ENCODE measurements around the gene ZNF185. TPM values are rescaled to one million over a fixed set of nuclear protein-coding genes. Genes with fewer than 3 reads are reported as not detected.

ZNF185 gene
- total RNA-seq (2022) (4.2 and 5.9 TPM in 2 replicates), Bru-seq, nascent RNA (percentile 38 among the genes with signal in this experiment), BruChase-seq, experiment 1, labeled RNA remaining after a 2-hour chase (percentile 35 among the genes with signal in this experiment), BruChase-seq, experiment 2, labeled RNA remaining after a 6-hour chase (percentile 43 among the genes with signal in this experiment)
- long read RNA-seq, partial matches to known transcripts, result 0 of 4 reads
- long read RNA-seq, other reads (novel, unspliced or antisense), result 4 of 4 reads

DNA sequence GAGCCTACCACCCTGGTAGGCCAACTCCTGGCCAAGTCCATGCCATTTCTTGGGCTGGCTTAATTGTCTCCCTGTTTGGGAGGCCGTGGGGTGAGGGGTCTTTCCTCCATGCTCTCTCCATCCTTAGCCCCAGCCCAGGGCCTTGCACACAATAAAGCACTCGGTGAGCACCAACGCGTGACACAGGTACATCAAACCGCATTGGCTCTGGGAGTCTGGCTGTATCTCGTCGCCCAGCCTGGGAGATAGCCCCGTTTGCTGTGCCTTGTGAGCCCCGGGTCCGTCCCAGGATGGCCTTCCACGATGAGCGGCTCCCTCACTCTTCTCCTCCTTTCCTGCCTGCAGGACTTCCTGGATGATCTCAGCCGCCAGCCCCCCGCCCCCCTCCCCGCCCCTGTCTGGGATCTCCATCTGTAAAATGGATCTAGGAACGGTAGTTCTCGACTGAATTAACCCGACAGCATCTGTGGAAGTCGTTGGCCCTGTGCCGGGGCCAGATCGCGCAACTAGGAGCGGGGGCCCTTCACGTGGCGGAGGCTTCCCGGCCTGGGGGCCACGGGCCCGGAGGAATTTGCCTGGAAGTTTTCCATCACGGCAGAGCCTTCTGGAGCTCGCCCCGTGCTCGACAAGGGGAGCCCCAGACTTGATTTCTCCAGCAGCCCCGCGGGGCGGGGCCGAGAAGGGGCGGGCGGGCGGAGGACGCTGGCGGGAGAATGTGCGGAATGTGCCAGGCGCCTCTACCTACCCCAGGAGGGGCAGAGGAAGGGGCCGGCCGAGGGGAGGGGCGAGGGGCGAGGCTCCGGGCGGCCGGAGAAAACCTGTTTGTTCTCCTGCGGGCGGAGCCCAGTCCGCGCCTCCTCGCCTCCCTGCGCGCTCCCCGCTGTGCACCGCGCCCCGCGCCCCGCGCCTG, at the start of gene ZNF185:
Gene ZNF185 (plus strand): TSS at position 846 of the 910 bp plus-strand sequence. CDS start 16,423 bp downstream, outside the sequence.
- H3K36me3 Mint-ChIP-seq (ENCODE audit: insufficient read depth, unreplicated experiment), result no peaks in the 10 kb centered on the region
- no TSS peak for BruUV-seq (replicated peaks)
- CTCF ChIA-PET, result no interaction called here
- TF ChIP-seq, protein P1, sequence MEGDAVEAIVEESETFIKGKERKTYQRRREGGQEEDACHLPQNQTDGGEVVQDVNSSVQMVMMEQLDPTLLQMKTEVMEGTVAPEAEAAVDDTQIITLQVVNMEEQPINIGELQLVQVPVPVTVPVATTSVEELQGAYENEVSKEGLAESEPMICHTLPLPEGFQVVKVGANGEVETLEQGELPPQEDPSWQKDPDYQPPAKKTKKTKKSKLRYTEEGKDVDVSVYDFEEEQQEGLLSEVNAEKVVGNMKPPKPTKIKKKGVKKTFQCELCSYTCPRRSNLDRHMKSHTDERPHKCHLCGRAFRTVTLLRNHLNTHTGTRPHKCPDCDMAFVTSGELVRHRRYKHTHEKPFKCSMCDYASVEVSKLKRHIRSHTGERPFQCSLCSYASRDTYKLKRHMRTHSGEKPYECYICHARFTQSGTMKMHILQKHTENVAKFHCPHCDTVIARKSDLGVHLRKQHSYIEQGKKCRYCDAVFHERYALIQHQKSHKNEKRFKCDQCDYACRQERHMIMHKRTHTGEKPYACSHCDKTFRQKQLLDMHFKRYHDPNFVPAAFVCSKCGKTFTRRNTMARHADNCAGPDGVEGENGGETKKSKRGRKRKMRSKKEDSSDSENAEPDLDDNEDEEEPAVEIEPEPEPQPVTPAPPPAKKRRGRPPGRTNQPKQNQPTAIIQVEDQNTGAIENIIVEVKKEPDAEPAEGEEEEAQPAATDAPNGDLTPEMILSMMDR (IDR thresholded peaks at IDR 0.05; ENCODE audit: insufficient read depth in 1 of 2, low read depth in 1 of 2, low read length in 1 of 2, severe bottlenecking in 1 of 2, unreplicated experiment in 1 of 2), result no peak
- intact Hi-C loops (cut with micrococcal nuclease; ENCODE audit: unreplicated experiment), result no loop called here
- Histone ChIP-seq H3K9me3 (no peaks in the 10 kb centered on the region), H3K4me3 (ENCODE audit: low read depth, low read length) (peak within 1 kb of the TSS; percentile 36), H3K36me3 (ENCODE audit: control insufficient read depth, insufficient read depth, low read length) (no peaks in the 10 kb centered on the region), H3K4me1 (peaks cover 9% of the 10 kb centered on the region), H3K27me3 (replicated peaks; ENCODE audit: control insufficient read depth, insufficient read depth, low read length) (no peaks in the 10 kb centered on the region)
- peak within 1 kb of the TSS; percentile 51 for H3K4me3 Mint-ChIP-seq (ENCODE audit: unreplicated experiment)
- H3K9me3 Mint-ChIP-seq (ENCODE audit: unreplicated experiment), result no peaks in the 10 kb centered on the region
- DNase-seq, result peak; percentile 77 to 80
- POLR2A ChIA-PET, result no interaction called here
- H3K4me1 Mint-ChIP-seq (ENCODE audit: low read depth, unreplicated experiment), result peaks cover 12% of the 10 kb centered on the region
- H3K27me3 Mint-ChIP-seq (ENCODE audit: insufficient read depth, unreplicated experiment), result no peaks in the 10 kb centered on the region
- H3K27ac Mint-ChIP-seq (ENCODE audit: unreplicated experiment), result peak within 1 kb of the TSS; percentile 82

DNA sequence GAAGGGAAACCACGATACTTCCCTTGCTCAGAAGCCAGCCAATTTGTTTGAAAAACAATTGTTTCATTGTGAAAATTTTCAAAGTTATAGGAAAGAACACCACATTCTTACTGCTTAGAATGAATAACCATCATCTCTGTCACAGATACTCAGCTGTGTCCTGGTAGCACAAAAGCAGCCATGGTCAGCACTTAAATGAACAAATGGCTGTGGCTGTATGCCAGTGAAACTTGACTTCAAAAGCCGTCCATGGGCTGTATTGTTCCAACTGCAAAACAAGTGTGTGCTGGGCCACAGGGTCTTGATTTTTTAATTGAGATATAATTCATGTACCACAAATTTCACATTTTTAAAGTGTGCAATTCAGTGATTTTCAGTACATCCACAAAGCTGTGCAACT, 47.4 kb upstream of the ZNF185 start:
- Mint-ChIP-seq H3K27ac (ENCODE audit: unreplicated experiment) (no peak overlapping the region), H3K9me3 (ENCODE audit: unreplicated experiment) (no peaks in the 10 kb centered on the region), H3K4me1 (ENCODE audit: low read depth, unreplicated experiment) (no peaks in the 10 kb centered on the region), H3K27me3 (ENCODE audit: insufficient read depth, unreplicated experiment) (no peaks in the 10 kb centered on the region), H3K4me3 (ENCODE audit: unreplicated experiment) (no peak overlapping the region), H3K36me3 (ENCODE audit: insufficient read depth, unreplicated experiment) (peaks cover 38% of the 10 kb centered on the region)
- no peaks in the 10 kb centered on the region for H3K27me3 ChIP-seq (replicated peaks; ENCODE audit: control insufficient read depth, insufficient read depth, low read length)
- no TSS peak for BruUV-seq (replicated peaks)
- H3K9me3 ChIP-seq, result no peaks in the 10 kb centered on the region
- H3K4me1 ChIP-seq, result no peaks in the 10 kb centered on the region
- intact Hi-C loops (cut with micrococcal nuclease; ENCODE audit: unreplicated experiment), result no loop called here
- no peak for DNase-seq
- ChIA-PET POLR2A (no interaction called here), CTCF (no interaction called here)
- TF ChIP-seq, protein P1 (IDR thresholded peaks at IDR 0.05; ENCODE audit: insufficient read depth in 1 of 2, low read depth in 1 of 2, low read length in 1 of 2, severe bottlenecking in 1 of 2, unreplicated experiment in 1 of 2), result no peak
- no peaks in the 10 kb centered on the region for H3K36me3 ChIP-seq (ENCODE audit: control insufficient read depth, insufficient read depth, low read length)
- no peak overlapping the region for H3K4me3 ChIP-seq (ENCODE audit: low read depth, low read length)

DNA sequence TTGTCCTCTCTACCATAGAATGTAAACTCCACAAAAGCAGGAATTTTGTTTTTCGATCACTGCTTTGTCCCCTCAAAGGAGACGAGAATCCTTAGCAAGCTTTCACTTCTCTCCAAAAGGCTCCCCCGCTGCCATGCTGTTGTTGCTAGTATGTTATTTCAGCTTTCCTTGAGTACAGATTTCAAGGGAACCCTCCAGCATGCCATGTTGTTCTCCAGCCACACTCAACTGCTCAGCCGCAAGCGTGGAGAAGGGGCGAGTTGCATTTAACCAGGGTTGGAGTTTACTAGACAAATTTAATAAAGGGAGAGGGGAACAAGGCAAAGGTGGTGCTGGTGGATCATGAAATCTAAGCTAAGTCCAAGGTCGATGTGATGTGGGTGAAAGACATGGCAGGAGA, 43.9 kb upstream of the ZNF185 start:
- Histone ChIP-seq H3K9me3 (no peaks in the 10 kb centered on the region), H3K4me1 (no peaks in the 10 kb centered on the region), H3K36me3 (ENCODE audit: control insufficient read depth, insufficient read depth, low read length) (no peaks in the 10 kb centered on the region), H3K27me3 (replicated peaks; ENCODE audit: control insufficient read depth, insufficient read depth, low read length) (no peaks in the 10 kb centered on the region), H3K4me3 (ENCODE audit: low read depth, low read length) (no peak overlapping the region)
- no peaks in the 10 kb centered on the region for H3K27me3 Mint-ChIP-seq (ENCODE audit: insufficient read depth, unreplicated experiment)
- peaks cover 53% of the 10 kb centered on the region for H3K36me3 Mint-ChIP-seq (ENCODE audit: insufficient read depth, unreplicated experiment)
- no peaks in the 10 kb centered on the region for H3K4me1 Mint-ChIP-seq (ENCODE audit: low read depth, unreplicated experiment)
- TF ChIP-seq, protein P1 (IDR thresholded peaks at IDR 0.05; ENCODE audit: insufficient read depth in 1 of 2, low read depth in 1 of 2, low read length in 1 of 2, severe bottlenecking in 1 of 2, unreplicated experiment in 1 of 2), result no peak
- H3K27ac Mint-ChIP-seq (ENCODE audit: unreplicated experiment), result no peak overlapping the region
- intact Hi-C loops (cut with micrococcal nuclease; ENCODE audit: unreplicated experiment), result no loop called here
- no peak for DNase-seq
- no TSS peak for BruUV-seq (replicated peaks)
- ChIA-PET POLR2A (no interaction called here), CTCF (no interaction called here)
- no peaks in the 10 kb centered on the region for H3K9me3 Mint-ChIP-seq (ENCODE audit: unreplicated experiment)
- no peak overlapping the region for H3K4me3 Mint-ChIP-seq (ENCODE audit: unreplicated experiment)

All from Caco-2 (cell line).